ENCODE measurements around the gene SUPT5H.

The SUPT5H gene

GRCh38 chr19:39498798-39499642 lies 53.6 kb downstream of the SUPT5H start, which contains the start of gene DLL3:
Gene DLL3 (plus strand): TSS chr19:39498947. CDS start chr19:39498975, 28 bp downstream.
- no peak for FAIRE-seq

GRCh38 chr19:39499932-39500331 lies 54.5 kb downstream of the SUPT5H start:
- FAIRE-seq, result no peak

GRCh38 chr19:39500543-39500942 lies 55.2 kb downstream of the SUPT5H start:
- FAIRE-seq, result no peak

GRCh38 chr19:39501340-39501739 lies 56.0 kb downstream of the SUPT5H start:
- no peak for FAIRE-seq

- no peak for FAIRE-seq
Measured at GRCh38 chr19:39502640-39503417, 57.4 kb downstream of the SUPT5H start.

GRCh38 chr19:39506598-39506943 lies 61.2 kb downstream of the SUPT5H start:
- no peak for FAIRE-seq

GRCh38 chr19:39506944-39507714 lies 61.7 kb downstream of the SUPT5H start:
- no peak for FAIRE-seq

GRCh38 chr19:39507715-39508364 lies 62.5 kb downstream of the SUPT5H start:
- FAIRE-seq, result no peak

- no peak for FAIRE-seq
Measured at GRCh38 chr19:39508629-39509028, 63.2 kb downstream of the SUPT5H start.

- FAIRE-seq, result no peak
Measured at GRCh38 chr19:39509233-39509632, 63.9 kb downstream of the SUPT5H start.

GRCh38 chr19:39512988-39513387 lies 67.6 kb downstream of the SUPT5H start:
- no peak for FAIRE-seq

GRCh38 chr19:39514840-39515550 lies 69.6 kb downstream of the SUPT5H start, which contains the start of gene SELENOV:
Gene SELENOV (plus strand): TSS chr19:39515139. CDS start chr19:39515213, 74 bp downstream.
- FAIRE-seq, result no peak

- FAIRE-seq, result no peak
Measured at GRCh38 chr19:39515551-39516191, 70.3 kb downstream of the SUPT5H start.

GRCh38 chr19:39516270-39516669 lies 70.9 kb downstream of the SUPT5H start:
- no peak for FAIRE-seq

- no peak for FAIRE-seq
Measured at GRCh38 chr19:39517432-39517831, 72.0 kb downstream of the SUPT5H start.

- no peak for FAIRE-seq
Measured at GRCh38 chr19:39518458-39518857, 73.1 kb downstream of the SUPT5H start.

- no peak for FAIRE-seq
Measured at GRCh38 chr19:39518975-39519374, 73.6 kb downstream of the SUPT5H start.

- FAIRE-seq, result no peak
Measured at GRCh38 chr19:39520541-39521484, 75.4 kb downstream of the SUPT5H start.

- no peak for FAIRE-seq
Measured at GRCh38 chr19:39524495-39524894, 79.1 kb downstream of the SUPT5H start.

GRCh38 chr19:39525205-39525604 lies 79.8 kb downstream of the SUPT5H start:
- no peak for FAIRE-seq

Data from endometrium (tissue), 2 donors.